Fibroblast of the aortic adventitia (primary cell): ENCODE measurements around the gene ZNF526. TPM values are rescaled to one million over a fixed set of nuclear protein-coding genes. Genes with fewer than 3 reads are reported as not detected.
A peak's percentile ranks its signal among the peaks of the same experiment; 100 is the strongest.

Source experiments
- DNase-seq: peaks from one replicate; pipeline ENCODE4 v3.0.0-alpha.2; 2010; ENCODE audit warnings: low read depth
- H3K4me3 ChIP-seq: 2 replicates; pipeline ENCODE4 v1.5.1; 2011; ENCODE audit warnings: low read depth, mild to moderate bottlenecking, control low read depth, low read length, moderate library complexity
- CTCF ChIP-seq: IDR thresholded peaks from 2 replicates; pipeline ENCODE4 v1.5.1; 2011; ENCODE audit warnings: mild to moderate bottlenecking, low read length, control low read depth, inconsistent platforms; ENCODE audit not compliant: insufficient read depth
- total RNA-seq: library from RNA; depleted of rRNA; stranded (reverse); fragments of >200 nt; gene quantifications from 2 replicates; pipeline ENCODE4 v1.2.3, GENCODE V29; 2012; ENCODE audit warnings: low replicate concordance

ZNF526 gene
- total RNA-seq, 1 donor: 13.0 TPM

- peak overlapping the region; percentile 83 for H3K4me3 ChIP-seq
- DNase-seq: peak; percentile 55
- TF ChIP-seq CTCF: no peak
Measured at GRCh38 chr19:42250666-42251531, 30.8 kb downstream of the ZNF526 start.

DNA sequence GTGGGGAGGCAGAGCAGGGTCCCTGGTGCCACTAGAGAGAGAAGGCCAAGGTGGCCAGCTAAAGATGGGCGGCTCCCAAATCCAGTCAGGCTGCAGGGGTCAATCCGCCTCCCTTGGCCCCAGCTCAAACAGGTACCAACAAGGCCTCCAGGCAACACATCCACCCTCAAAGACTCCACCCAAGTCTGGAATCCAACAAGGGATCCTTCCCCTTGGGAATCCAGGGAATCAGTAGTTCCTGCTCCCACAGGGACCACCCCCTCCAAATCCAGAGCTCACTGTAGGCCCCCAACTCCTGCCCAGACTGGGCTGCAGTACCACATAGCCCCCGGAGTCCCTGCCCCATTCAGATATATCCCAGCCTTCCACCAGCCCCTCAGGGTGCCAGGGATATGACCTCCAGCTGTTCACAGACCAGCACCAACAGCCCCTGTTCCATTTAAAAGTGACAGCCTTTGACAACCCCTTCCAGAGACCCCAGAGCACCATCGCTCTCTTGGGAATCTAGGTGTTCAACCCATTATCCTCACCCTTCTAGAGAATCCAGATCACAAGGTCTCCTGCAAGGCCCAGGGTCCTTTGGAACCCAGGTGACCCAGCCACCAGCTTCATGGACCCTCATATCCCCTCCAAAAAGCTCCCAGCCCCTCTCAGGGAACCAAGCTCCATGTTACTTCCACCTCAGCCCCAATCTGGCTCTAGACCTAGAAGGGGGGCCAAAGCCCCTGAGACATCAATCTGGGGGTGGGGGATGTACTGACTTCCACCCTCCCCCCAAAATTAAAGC is 31.7 kb downstream of the ZNF526 start:
- no peak for TF ChIP-seq CTCF
- peak overlapping the region; percentile 83 for H3K4me3 ChIP-seq
- no peak for DNase-seq

DNA sequence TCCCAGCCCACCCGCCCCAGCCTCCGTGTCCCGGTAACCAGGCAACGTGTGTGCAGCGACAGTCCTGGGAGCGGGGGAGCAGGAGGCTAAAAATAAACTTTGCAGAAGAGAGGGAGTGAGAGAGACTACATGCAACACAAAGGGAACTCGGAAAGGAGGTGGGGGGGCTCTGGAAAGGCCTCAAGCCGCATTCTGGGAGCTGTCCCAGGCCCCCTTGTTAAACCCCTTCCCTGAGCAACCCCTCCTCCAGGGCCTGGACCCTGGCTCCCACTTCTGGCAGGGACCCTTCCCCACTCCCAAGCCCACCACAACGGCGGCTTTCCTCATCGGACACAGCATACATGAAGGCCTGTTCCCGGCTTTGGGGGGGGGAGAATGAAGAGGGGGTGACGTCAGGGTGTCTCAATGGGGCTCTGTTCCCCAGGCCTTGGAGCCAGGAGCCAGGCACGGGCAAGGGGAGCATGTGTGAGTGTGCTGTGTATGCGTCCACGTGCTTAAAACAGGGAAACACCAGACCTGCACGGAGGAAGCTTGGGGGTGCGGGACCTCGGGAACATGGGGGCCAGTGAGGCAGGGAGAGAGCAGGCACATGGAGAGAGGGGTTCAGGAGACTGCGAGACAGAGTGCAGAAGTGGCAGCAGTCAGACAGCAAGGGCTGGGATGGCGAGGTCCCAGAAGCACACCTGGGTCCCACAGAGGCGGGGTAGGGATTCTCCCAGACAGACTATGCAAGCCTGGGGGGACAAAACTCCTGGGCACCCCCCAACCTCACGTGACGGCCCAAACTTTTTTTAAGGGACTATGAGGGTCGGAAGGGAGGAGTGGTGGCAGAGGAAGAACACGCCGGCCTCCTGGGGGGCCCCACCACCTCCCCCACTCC is 32.5 kb downstream of the ZNF526 start:
- peak; percentile 54 for DNase-seq
- TF ChIP-seq CTCF: no peak
- H3K4me3 ChIP-seq: peak overlapping the region; percentile 83

DNA sequence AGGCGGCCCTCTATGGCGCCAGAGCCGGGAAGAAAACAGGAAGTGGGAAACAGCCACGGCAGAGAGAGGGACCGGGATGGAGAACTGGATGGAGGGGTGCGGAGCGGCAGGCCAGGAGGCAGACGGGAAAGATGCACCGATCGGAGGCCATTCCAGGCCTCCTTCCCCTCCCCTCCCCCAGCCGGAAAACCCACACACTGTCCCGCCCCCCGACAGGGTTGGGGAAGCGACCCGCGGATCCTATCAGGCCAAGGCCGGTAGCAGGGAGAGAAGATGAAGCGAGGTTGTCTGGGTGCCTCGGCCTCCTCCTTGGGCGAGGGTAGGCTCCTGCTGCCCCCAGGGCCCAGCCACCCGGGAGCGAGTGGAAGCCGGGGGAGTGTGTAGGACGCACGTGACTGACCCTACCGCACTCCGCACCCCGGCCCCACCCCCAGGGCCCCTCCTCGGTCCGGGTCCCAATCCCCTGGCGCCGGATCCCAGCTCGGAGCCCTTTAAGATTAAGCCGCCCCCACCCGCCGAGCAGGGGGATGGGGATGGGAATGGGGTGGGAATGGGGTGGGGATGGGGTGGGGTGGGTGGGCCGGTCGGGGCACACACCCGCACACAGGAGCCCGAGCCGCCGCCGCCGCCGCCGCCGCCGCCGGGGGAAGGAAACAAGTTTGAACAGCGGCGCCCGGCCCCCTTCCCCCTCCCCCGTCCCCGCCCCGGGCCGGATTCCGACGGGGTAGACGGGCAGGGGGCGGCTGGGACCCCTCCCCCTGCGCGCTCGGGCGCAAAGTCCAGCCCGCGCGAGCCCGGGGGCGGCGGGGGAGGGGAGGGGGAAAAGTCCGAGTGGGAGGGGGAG is 33.4 kb downstream of the ZNF526 start:
- no peak for TF ChIP-seq CTCF
- no peak for DNase-seq
- H3K4me3 ChIP-seq: peak overlapping the region; percentile 96

- TF ChIP-seq CTCF: no peak
- no peak for DNase-seq
- H3K4me3 ChIP-seq: peak overlapping the region; percentile 96
Measured at GRCh38 chr19:42254089-42254849, 34.2 kb downstream of the ZNF526 start.
